Stomach (tissue), 4 donors: Measurements from ENCODE around the gene DACH1.

Experiments used
- EP300 ChIP-seq: sonication (generic); formaldehyde crosslinking; IDR thresholded peaks from one replicate; pipeline ENCODE4 v1.6.1; 2017; ENCODE audit warnings: antibody characterized with exemption
- POLR2A ChIP-seq, 4 donors: fragments of 450-650 bp; IDR thresholded peaks; one replicate each; pipeline ENCODE4 v1.6.1; 2016; ENCODE audit warnings: antibody characterized with exemption in 4 of 4, control low read depth in 2 of 4, mild to moderate bottlenecking in 1 of 4, moderate library complexity in 1 of 4
- POLR2AphosphoS5 ChIP-seq, 3 donors: sonication (generic); formaldehyde crosslinking; IDR thresholded peaks; one replicate each; pipeline ENCODE4 v1.6.1; 2016; ENCODE audit warnings: antibody characterized with exemption in 3 of 3
- TF ChIP-seq, protein P1 (sequence below), 7 experiments: fragments of 450-650 bp in 4 of 7; fragments of 200-600 bp in 3 of 7; sonication (generic) in 3 of 7; IDR thresholded peaks; one replicate each; pipeline ENCODE4 v1.5.1; 2016 to 2019; ENCODE audit warnings: antibody characterized with exemption in 7 of 7, control low read depth in 2 of 7, mild to moderate bottlenecking in 1 of 7

DNA sequence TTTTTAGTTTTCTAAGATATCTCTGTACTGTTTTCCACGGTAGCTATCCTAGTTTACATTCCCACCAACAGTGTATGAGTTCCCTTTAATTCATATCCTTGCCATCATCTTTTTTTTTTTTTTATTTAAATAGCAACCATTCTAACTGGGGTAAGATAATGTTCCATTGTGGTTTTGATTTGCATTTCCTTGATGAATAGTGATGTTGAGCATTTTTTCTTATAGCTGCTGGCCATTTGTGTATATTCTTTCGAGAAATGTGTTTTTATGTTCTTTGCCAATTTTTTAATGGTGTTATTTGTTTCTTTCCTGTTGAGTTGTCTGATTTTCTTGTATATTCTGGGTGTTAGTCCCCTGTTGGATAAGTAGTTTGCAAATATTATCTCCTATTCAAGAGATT is 454.8 kb downstream of the DACH1 start:
- TF ChIP-seq POLR2AphosphoS5 (IDR thresholded peaks at IDR 0.05) (no peak), POLR2A (IDR thresholded peaks at IDR 0.05) (no peak), EP300 (no peak)
- TF ChIP-seq, protein P1, sequence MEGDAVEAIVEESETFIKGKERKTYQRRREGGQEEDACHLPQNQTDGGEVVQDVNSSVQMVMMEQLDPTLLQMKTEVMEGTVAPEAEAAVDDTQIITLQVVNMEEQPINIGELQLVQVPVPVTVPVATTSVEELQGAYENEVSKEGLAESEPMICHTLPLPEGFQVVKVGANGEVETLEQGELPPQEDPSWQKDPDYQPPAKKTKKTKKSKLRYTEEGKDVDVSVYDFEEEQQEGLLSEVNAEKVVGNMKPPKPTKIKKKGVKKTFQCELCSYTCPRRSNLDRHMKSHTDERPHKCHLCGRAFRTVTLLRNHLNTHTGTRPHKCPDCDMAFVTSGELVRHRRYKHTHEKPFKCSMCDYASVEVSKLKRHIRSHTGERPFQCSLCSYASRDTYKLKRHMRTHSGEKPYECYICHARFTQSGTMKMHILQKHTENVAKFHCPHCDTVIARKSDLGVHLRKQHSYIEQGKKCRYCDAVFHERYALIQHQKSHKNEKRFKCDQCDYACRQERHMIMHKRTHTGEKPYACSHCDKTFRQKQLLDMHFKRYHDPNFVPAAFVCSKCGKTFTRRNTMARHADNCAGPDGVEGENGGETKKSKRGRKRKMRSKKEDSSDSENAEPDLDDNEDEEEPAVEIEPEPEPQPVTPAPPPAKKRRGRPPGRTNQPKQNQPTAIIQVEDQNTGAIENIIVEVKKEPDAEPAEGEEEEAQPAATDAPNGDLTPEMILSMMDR (IDR thresholded peaks at IDR 0.05) = no peak
